Activated CD8-positive, alpha-beta memory T cell treated with anti-CD3 and anti-CD28 coated beads, Interleukin-2, amount 50 U/mL, for 48 hours (primary cell): ENCODE measurements around the gene TMEM170A.
"Not testable (repeated sequence)": the region's sequence is repeated elsewhere in the genome, so short reads cannot be mapped to it uniquely, and the experiment has no call there.

Experiments used
- DNase-seq: peaks from one replicate; pipeline ENCODE4 v3.0.0-alpha.2; 2020

The TMEM170A gene

GRCh38 chr16:75479421-75479990 lies 15.0 kb upstream of the TMEM170A start:
- DNase-seq = no peak

DNA sequence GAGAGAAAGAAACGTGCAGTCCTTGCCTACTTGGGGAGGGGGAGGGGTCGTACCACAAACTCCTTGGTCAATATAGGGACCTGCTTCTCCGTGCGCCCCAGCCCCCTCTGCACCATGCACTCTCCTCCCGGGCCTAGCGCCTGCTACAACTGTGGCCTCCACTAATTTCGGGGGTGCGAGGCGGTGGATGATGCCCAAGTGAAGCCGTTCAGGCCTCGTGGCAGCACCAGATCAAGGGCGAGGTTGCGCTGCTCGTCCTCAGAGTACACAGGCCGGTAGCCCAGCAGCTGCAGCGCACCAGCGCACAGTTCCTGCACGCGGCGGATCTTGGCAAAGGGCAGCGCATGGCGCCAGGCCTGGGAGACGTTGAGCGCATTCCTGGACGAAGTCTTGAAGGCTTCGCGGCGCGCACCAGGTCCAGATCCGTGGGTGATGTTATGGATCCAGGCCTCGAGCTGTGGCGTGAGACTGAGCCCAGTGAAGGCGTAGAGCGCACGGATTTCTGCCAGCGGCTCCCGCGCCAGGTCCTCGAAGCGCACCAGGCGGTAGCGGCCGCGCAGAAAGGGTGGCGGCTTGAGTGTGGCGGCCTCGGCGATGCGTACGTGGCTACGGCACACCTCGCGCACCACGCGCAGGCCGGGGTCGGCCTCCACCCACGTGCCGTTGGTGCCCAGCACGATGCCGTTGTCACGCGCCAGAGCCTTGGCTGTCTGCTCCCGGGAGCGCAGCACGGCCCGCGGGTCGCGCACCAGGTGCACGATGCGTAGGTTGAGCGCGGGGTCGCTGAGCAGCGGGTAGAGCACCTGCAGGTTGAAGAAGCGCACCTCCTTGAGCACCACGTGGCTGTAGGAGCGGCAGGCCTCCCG lies 14.2 kb upstream of the TMEM170A start:
- no peak for DNase-seq

DNA sequence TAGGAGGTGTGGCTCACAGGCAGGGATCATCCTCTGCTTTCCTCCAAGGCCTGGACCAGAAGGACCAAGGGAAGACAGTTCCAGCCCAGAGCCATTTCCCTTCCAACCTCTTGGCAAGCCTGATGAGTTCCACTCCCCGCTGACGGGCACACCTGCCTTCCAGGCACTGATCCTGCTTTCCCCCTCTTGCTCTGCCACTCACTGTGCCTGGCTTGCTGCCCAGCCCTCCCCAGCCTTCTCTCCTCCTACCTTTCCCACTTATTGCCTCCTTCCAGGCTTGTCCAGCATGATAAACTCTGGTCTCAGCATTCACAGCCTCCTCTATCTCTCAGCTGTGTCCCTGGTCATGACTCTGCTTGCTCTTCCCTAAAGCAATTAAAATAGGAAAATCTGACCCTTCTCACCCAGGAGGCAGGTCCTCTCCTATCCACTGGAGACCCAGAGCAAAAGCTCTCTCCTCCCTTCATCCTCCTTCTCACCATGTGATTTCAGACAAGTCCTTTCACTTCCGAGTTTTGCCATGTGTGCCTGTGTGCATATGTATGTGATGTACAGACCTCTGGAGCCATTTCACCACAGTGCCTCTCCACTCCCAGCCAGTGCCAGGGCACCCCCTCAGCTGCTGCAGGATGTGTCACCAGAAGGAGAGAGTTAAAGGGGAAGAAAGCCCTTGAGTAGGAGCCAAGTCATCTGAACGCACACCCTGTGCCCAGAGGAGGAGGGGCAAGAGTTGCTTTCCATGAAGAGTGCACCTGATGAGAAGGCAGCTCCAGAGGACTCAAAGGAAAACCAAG lies 13.4 kb upstream of the TMEM170A start:
- no peak for DNase-seq

DNA sequence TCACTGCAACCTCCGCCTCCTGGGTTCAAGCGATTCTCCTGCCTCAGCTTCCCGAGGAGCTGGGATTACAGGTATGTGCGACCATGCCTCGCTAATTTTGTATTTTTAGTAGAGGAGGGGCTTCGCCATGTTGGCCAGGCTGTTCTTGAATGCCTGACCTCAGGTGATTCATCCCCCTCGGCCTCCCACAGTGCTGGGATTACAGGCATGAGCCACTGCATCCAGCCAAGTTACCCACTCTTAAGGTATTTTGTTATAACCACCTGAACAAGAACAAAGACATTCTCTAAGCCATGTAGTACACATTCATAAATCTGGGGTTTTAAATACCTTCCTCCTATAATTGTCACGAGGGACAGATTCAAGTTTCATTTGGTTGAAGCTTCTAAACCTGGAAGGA lies 12.3 kb upstream of the TMEM170A start:
- DNase-seq = no peak

- no peak for DNase-seq
These were observed 10.9 kb upstream of the TMEM170A start for GRCh38 chr16:75475420-75475847.

- DNase-seq = no peak
These were observed 8.7 kb upstream of the TMEM170A start for GRCh38 chr16:75472908-75473877.

DNA sequence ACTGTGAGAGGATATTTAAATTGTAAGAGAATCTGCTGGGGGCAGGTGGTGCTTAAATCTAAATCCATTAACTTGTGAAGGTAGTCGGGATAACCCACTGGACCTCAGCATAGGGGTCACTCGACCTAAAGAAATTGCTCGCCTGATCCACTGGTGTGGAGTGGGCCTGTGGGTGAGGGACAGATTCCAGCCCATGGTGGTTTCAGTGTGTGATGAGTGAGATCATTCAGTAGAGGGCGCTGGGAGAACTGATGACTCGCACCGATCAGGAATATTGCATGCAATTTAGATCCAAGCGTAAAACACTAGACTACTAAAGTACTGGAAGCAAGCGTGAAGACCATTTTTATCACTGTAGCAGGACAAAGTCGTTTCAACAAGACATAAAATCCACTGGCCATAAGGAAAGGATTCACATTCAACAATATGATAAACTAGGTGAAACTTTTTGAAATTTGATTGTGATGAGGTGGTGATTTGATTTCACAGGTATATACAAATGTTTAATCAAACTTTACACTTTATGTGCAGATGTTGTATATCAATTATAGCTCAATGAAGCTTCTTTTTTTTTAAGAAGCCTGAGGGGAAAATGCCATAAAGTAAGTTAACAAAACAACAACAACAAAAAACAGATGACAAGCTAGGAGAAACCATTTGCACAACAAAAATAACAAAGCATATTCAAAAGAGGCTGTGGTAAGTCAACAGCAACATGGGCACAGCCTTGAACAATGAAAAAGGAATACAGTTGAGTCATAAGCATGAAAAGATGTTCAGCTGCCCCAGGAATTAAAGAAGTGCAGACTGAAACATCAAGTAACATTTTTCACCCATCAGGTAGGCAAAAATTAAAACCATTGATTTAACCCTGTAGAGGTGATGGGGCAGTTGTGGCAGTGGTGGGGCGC lies 7.5 kb upstream of the TMEM170A start:
- DNase-seq = no peak

- DNase-seq = no peak
These were observed 2.3 kb upstream of the TMEM170A start for GRCh38 chr16:75466760-75467159.

- not testable (repeated sequence) for DNase-seq
These were observed 934 bp downstream of the TMEM170A start for GRCh38 chr16:75463389-75464121.

DNA sequence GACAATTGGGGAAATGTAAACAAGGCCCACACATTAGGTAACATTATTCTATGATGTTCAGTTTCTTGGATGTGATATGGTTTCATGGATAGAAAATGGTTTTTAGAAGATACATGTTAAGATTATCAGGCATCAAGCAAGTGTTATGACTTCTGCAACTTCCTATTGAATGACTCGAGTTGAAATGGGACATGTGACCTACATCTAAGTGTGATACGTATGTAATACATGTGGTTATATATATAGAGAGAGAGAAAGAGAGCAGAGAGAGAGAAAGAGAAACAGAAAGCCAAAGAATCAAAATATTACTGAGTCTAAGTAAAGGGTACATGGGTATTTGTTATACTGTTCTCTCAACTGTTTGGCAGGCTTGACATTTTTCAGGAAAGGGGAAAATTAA lies 1.7 kb downstream of the TMEM170A start:
- no peak for DNase-seq

DNA sequence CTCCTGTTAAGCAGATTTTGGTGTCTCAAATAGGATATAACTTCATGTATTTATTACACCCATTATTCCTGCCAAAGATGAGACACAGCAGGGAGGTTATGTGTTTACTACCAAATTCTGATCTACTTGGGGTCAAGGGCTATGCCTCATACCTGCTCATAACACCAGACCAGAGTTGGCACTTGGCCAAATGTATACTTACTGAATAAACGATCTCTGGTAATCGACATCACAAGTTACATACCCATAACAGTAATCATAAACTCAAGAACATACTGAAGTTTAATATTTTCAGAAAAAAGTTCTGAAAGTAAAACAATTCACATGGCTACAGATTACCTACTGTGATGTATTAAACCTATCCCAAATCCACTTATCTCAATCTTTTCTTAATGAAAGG lies 2.9 kb downstream of the TMEM170A start:
- no peak for DNase-seq

GRCh38 chr16:75460446-75460845 lies 4.0 kb downstream of the TMEM170A start:
- DNase-seq = no peak

- DNase-seq = no peak
These were observed 4.8 kb downstream of the TMEM170A start for GRCh38 chr16:75459691-75460090.

DNA sequence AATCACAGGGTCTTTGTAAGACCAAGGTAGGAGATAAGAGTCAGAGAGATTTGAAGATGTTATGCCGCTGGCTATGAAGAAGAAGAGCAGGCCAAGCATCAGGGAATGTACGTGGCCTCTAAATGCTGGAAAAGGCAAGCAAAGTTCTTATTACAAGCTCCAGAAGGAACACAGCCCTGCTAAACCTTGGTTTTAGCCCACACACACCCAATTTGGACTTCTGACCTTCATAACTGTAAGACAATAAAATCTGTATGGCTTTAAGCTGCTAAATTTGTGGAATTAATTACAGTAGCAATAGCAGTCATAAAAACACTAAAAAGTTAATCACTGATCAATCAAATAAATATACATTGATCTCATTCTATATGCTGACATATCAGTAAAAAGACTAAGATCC lies 6.0 kb downstream of the TMEM170A start:
- no peak for DNase-seq

- no peak for DNase-seq
These were observed 6.5 kb downstream of the TMEM170A start for GRCh38 chr16:75458029-75458428.

DNA sequence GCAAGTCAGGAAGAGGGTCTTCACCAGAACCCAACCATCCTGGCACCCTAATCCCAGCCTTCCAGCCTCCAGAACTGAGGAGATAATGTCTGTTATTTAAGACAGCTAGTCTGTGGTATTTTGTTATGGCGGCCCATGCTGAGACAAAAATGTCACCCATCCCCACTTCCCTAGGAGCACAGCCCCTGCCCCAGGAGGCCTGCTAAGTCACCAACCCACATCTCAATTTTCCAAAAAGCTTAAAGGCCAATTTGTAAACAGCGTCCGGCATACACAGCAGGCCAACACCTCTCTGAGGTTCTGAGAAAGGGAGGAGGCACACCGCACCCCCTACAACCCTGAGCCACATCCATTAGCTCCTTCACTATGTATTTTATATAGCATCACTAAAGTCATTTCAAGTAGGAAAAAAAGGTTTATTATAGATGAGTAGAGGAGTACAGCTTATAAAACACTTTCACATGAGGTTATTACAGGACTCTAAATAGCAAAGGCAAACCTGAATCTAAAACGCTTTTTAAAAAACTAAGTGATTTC lies 6.9 kb downstream of the TMEM170A start:
- DNase-seq = no peak

DNA sequence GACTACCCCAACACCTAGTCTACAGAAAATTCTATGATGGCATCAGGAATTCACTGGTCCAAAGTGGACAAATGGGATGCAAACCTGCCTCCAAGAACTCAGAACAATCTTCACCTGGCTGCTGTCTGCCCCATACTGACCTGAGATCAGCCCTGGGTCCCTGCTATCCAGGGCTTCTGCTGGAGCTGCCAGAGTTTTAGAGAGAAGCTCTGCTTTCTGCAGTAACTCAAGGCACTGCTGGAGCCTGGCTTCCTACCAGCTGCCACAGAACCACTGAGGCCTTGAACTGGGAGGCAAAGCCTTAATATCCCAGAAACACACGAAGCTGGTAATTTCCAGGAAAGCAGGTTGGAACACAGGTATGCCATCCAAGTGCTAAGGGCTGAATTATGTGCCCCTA lies 7.5 kb downstream of the TMEM170A start:
- no peak for DNase-seq

DNA sequence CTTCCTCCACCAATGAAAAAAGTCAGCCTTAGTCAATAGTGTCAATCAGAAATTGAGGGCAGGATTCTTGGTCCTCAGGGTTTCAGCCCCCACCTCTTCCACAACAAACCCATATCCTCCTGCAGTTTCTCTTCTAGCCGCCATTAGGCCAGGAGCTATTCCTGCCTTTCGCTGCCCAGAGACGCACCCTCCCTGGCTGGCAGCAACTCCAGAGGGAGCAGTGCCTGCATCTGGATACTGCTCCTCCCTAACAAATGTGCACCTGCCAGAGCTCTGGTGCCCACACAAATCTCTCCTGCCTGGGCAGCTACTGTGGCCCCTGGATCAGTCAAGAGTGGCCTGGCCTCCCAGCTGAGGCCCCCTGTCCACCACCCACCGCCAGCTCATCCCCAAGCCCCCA lies 8.0 kb downstream of the TMEM170A start:
- not testable (repeated sequence) for DNase-seq

DNA sequence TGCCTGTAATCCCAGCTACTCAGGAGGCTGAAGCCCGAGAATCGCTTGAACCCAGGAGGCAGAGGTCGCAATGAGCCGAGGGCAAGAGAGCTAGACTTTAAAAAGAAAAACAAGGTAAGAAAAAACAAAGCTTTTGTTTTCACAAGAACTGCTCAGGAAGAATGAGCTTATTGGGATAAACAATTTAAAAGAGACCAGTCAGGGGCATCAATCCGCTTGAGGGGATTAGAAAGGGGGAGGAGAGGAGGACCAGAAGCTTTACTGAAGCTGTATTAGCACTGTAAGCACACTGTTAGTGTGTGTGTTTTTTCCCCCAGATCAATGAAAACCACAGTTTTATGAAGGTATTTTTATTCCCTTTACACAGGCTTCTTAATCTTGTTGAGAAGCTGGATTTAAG lies 8.8 kb downstream of the TMEM170A start:
- no peak for DNase-seq

DNA sequence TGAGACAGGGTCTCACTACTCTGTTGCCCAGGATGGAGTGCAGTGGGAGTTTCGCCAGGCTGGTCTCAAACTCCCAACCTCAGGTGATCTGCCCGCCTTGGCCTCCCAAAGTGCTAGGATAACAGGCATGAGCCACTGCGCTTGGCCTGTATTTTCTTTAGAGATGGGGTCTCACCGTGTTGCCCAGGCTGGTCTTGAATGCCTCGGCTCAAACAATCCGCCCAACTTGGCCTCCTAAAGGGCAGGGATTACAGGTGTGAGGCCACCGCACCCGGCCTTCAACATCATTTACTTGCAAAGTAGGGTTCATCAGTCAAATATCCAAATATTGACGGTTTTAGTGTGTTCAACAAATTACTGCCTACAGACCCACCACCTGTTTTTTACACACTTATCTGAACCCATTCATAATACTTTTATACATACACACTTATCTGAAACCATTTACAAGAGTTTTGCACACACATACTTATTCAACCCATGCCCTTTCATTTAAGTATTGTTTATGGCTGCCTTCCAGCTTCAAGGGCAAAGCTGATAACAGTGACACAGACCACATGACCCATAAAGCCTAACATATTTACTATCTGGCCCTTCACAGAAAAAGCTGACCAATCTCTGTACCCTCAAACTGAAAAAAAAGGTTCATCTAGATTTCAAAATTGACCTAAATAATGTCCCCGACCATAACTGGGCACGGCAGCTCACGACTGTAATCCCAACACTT lies 11.9 kb downstream of the TMEM170A start:
- no peak for DNase-seq
